ENCODE results near the gene LY6G5B.

Gene LY6G5B

DNA sequence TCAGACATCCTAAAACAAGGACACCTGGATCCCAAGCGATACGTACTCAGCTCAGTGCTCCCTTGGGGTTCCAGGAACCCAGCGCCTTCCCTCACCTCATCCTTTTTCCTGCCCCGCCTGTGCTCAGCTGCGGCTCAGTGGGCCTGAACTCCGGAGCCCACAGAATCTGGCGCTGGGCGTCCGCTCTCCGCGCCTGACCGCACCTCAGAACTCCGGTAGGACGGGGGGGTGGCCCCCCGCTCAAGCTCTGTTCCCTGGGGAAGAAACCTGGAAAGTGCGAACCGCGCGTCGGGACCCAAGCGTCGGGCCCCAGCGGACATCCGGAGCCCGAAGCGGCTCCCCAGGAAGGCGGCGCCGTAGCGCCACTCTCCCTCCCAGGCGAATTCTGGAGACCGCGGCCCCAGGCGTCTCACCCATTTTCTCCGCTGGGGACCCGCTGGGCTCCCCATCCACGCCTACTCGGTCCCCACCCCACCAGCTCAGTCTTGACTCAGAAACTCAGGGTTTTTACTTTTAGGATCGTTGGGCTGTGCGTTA lies 11.4 kb downstream of the LY6G5B start:
- no peaks in the 10 kb centered on the region for H3K27me3 ChIP-seq (replicated peaks; ENCODE audit: control insufficient read depth, insufficient read depth, low read length)
- peak; percentile 48 for DNase-seq (ENCODE audit: extremely low read depth, insufficient read length)
- peaks cover 3% of the 10 kb centered on the region for H3K36me3 ChIP-seq (ENCODE audit: control insufficient read depth, insufficient read depth, low read length)
- peak overlapping the region; percentile 61 for H3K4me3 ChIP-seq (replicated peaks; ENCODE audit: low read depth, low read length)
- TF ChIP-seq, protein P1, sequence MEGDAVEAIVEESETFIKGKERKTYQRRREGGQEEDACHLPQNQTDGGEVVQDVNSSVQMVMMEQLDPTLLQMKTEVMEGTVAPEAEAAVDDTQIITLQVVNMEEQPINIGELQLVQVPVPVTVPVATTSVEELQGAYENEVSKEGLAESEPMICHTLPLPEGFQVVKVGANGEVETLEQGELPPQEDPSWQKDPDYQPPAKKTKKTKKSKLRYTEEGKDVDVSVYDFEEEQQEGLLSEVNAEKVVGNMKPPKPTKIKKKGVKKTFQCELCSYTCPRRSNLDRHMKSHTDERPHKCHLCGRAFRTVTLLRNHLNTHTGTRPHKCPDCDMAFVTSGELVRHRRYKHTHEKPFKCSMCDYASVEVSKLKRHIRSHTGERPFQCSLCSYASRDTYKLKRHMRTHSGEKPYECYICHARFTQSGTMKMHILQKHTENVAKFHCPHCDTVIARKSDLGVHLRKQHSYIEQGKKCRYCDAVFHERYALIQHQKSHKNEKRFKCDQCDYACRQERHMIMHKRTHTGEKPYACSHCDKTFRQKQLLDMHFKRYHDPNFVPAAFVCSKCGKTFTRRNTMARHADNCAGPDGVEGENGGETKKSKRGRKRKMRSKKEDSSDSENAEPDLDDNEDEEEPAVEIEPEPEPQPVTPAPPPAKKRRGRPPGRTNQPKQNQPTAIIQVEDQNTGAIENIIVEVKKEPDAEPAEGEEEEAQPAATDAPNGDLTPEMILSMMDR (IDR thresholded peaks at IDR 0.05; ENCODE audit: insufficient read depth, low read length, poor library complexity, severe bottlenecking): peak; percentile 41

DNA sequence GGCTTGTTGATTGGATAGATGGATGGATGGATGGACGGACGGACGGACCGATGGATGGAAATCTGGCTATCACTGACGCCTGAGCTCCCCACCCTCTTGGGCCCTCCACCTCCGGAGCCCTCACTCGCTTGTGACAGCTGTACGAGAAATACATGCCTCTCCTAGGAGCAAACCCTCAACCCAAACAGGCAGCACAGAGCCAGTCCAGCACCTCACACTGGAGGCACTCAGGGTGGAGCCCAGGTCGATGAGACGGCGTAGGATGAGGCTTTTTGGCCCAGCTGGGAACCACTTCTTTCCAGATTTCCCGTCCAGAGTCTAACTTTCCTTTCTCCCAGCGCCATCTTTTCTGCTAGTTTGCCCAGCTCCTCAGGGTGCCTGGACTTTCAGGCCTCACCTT lies 13.8 kb downstream of the LY6G5B start:
- TF ChIP-seq, protein P1 (IDR thresholded peaks at IDR 0.05; ENCODE audit: insufficient read depth, low read length, poor library complexity, severe bottlenecking): no peak
- no peak for DNase-seq (ENCODE audit: extremely low read depth, insufficient read length)
- peaks cover 14% of the 10 kb centered on the region for H3K36me3 ChIP-seq (ENCODE audit: control insufficient read depth, insufficient read depth, low read length)
- H3K27me3 ChIP-seq (replicated peaks; ENCODE audit: control insufficient read depth, insufficient read depth, low read length): no peaks in the 10 kb centered on the region
- H3K4me3 ChIP-seq (replicated peaks; ENCODE audit: low read depth, low read length): no peak overlapping the region

DNA sequence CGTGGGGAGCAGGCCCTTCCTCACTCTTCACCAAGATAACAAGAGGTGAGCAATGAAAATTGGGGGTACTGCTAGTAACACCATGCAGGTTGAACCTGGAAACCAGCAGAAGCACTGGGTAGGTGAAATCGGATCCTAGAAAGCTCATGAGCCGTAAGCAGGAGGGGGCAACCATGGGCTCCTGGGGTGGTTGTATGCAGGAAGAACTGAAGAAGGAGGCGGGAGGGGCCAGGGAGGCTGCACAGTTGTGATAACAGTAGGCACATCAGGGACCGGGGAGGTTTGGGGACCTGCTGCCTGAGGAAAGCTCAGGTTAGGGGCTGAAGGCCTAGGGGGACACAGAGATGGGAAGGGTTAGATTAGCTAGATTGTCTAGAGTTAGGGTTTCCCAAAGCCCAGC lies 16.7 kb downstream of the LY6G5B start:
- DNase-seq (ENCODE audit: extremely low read depth, insufficient read length): no peak
- TF ChIP-seq, protein P1 (IDR thresholded peaks at IDR 0.05; ENCODE audit: insufficient read depth, low read length, poor library complexity, severe bottlenecking): no peak
- Histone ChIP-seq H3K36me3 (ENCODE audit: control insufficient read depth, insufficient read depth, low read length) (peaks cover 34% of the 10 kb centered on the region), H3K4me3 (replicated peaks; ENCODE audit: low read depth, low read length) (no peak overlapping the region), H3K27me3 (replicated peaks; ENCODE audit: control insufficient read depth, insufficient read depth, low read length) (no peaks in the 10 kb centered on the region)

DNA sequence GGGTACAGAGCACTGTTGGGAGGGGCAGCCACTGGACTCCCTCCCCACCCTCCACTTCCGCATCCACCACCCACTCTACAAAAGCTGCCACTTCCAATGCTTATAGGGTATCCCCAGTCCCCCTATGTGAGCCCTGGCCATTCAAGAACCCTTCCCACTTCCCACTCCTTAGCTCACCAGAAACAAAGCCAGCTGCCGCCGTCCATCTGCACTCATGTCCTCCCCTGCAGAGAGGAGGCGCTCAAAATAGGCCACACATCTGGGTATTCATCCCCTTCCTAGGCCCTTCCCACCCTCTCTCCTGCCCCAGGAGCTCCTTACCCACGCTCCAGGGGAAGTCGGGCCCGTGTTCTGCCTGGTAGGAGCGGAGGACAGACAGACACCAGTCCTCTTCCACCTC lies 17.5 kb downstream of the LY6G5B start:
- no peak for DNase-seq (ENCODE audit: extremely low read depth, insufficient read length)
- Histone ChIP-seq H3K4me3 (replicated peaks; ENCODE audit: low read depth, low read length) (no peak overlapping the region), H3K36me3 (ENCODE audit: control insufficient read depth, insufficient read depth, low read length) (peaks cover 38% of the 10 kb centered on the region), H3K27me3 (replicated peaks; ENCODE audit: control insufficient read depth, insufficient read depth, low read length) (no peaks in the 10 kb centered on the region)
- TF ChIP-seq, protein P1 (IDR thresholded peaks at IDR 0.05; ENCODE audit: insufficient read depth, low read length, poor library complexity, severe bottlenecking): no peak

DNA sequence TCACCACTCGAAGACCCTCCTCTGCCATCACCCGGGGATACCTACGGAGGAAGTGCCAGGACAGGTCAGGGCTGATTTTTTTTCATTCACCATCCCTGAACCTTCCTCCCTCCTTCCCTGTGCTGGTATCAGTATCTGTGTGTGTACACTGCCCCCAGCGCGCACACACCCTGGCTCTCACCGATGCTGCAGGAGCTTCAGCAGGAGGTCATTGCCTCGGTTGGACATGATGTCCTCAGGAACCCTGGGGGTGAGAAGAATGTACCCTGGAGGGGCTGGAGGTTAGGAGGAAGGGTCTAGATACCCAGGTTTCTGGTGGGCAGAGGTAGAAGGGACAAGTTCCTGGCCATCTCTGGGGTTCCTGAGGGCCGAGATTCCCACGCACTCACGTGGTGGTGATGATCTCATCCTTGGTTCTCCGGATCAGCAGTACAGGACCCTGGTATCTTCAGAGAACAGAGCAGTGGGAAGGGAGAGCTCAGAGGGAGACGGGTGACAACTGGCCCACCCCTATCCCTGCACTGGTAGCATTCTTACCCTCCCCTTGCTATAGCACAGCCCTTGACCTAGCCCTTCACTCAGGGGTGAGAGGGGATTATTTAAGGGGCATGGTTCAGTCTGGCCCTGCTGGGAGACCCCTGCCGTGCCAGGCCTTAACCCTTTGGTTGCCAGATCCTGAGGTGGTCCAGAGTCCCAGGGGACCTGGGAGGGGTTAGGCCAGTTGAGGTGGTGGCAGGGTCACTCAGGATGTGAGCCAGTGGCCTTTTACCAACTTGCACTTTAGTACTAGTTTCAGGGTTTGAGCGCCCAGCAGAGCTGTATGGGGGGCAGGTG lies 18.3 kb downstream of the LY6G5B start:
- DNase-seq (ENCODE audit: extremely low read depth, insufficient read length): no peak
- Histone ChIP-seq H3K4me3 (replicated peaks; ENCODE audit: low read depth, low read length) (no peak overlapping the region), H3K36me3 (ENCODE audit: control insufficient read depth, insufficient read depth, low read length) (peaks cover 42% of the 10 kb centered on the region), H3K27me3 (replicated peaks; ENCODE audit: control insufficient read depth, insufficient read depth, low read length) (no peaks in the 10 kb centered on the region)
- TF ChIP-seq, protein P1 (IDR thresholded peaks at IDR 0.05; ENCODE audit: insufficient read depth, low read length, poor library complexity, severe bottlenecking): no peak
